ENCODE data around the gene SLC25A25. TPM values are rescaled to one million over a fixed set of nuclear protein-coding genes. Genes with fewer than 3 reads are reported as not detected.

The SLC25A25 gene
- total and polyA plus RNA-seq, 2 donors (not counting 3 experiments of a cell fraction or from before 2014, with no cell fraction given), result 18.1 to 20.2 TPM

- Histone ChIP-seq H3K9me1 (replicated peaks; ENCODE audit: control insufficient read depth, extremely low read depth, insufficient read depth, low read length) (no peaks in the 10 kb centered on the region), H3K27me3 (ENCODE audit: control insufficient read depth in 2 of 2, insufficient read depth in 2 of 2, low read length in 2 of 2) (no peaks in the 10 kb centered on the region), H3K4me2 (ENCODE audit: insufficient read depth, low read length) (no peak overlapping the region), H3K79me2 (ENCODE audit: control insufficient read depth, insufficient read depth, low read length) (peaks cover 5% of the 10 kb centered on the region), H3K9ac (replicated peaks; ENCODE audit: extremely low read depth, insufficient read depth, low read length) (no peak overlapping the region), H3K27ac (ENCODE audit: insufficient read depth, low read depth, low read length) (no peak overlapping the region), H3K4me1 (ENCODE audit: control insufficient read depth, extremely low read depth, insufficient read depth, low read length) (peaks cover 7% of the 10 kb centered on the region), H2AFZ (ENCODE audit: low read depth, low read length) (no peak overlapping the region), H3K9me3 (replicated peaks; ENCODE audit: control insufficient read depth, insufficient read depth, low read length) (no peaks in the 10 kb centered on the region), H3K4me3 (replicated peaks in 1 of 3; ENCODE audit: insufficient read depth in 1 of 3, low read depth in 1 of 3, low read length in 3 of 3) (no peak overlapping the region), H3K36me3 (ENCODE audit: control insufficient read depth in 2 of 2, extremely low read depth in 1 of 2, insufficient read depth in 2 of 2, low read length in 2 of 2) (peaks cover 16 to 53% of the 10 kb centered on the region in 2 experiments), H4K20me1 (replicated peaks; ENCODE audit: control insufficient read depth, extremely low read depth, insufficient read depth, low read length) (no peaks in the 10 kb centered on the region)
- BruUV-seq (replicated peaks), result no TSS peak
- intact Hi-C loops (cut with micrococcal nuclease) (no loop called here), dilution Hi-C loops (cut with MboI; ENCODE audit: extremely low pct_ligation_motif_present, low sequenced_read_pairs) (no loop called here)
- DNase-seq (ENCODE audit: low read depth, low spot score) (no peak), FAIRE-seq (no peak)
- POLR2A ChIA-PET, result no interaction called here
- TF ChIP-seq POLR2AphosphoS5 (IDR thresholded peaks at IDR 0.05; ENCODE audit: insufficient read depth, low read depth, low read length), result no peak
- no peak for TF ChIP-seq MAX (IDR thresholded peaks at IDR 0.05; ENCODE audit: insufficient read depth, insufficient read length)
- TF ChIP-seq POLR2A (IDR thresholded peaks at IDR 0.05; ENCODE audit: low read depth, low read length), result no peak
- no peak for TF ChIP-seq CTCF (IDR thresholded peaks at IDR 0.05; ENCODE audit: extremely low read depth in 1 of 2, insufficient read depth in 1 of 2, low read depth in 1 of 2, low read length in 2 of 2)
- TF ChIP-seq GATA2 (IDR thresholded peaks at IDR 0.05; ENCODE audit: insufficient read depth, insufficient read length, low read depth, low read length), result no peak
- no peak for TF ChIP-seq JUN (IDR thresholded peaks at IDR 0.05; ENCODE audit: borderline replicate concordance, insufficient read depth, insufficient read length, low read depth)
- no peak for TF ChIP-seq MYC (IDR thresholded peaks at IDR 0.05; ENCODE audit: low read depth, low read length)
- no peak for TF ChIP-seq EZH2 (IDR thresholded peaks at IDR 0.05; ENCODE audit: borderline replicate concordance, low read depth, low read length, severe bottlenecking)
- TF ChIP-seq FOS (IDR thresholded peaks at IDR 0.05; ENCODE audit: borderline replicate concordance, insufficient read depth, low read length), result no peak
- CTCF ChIA-PET, result interaction anchor here (1.9 to 2.7 kb wide), 2 partner anchors 12 to 14 kb away, joined by 5 to 19 read pairs; no protein-coding TSS in a partner anchor
Observed at GRCh38 chr9:128105538-128106175, 37.6 kb downstream of the SLC25A25 start.

All from endothelial cell of umbilical vein (primary cell).